WTC11 (cell line): Measurements from ENCODE around the gene METTL21C. TPM values are rescaled to one million over a fixed set of nuclear protein-coding genes. Genes with fewer than 3 reads are reported as not detected.

Source experiments
- ATAC-seq: fragments of 200-7000 bp; cut with Tn5 transposase; 2 replicates; pipeline ENCODE4 v1.10.0; 2021; ENCODE audit warnings: mild to moderate bottlenecking, moderate library complexity
- CTCF ChIA-PET: fragments of 300-600 bp; sonication (Branson Sonifier 250); formaldehyde crosslinking; loops from one replicate; lab custom pipeline; 2021; ENCODE audit warnings: antibody characterized with exemption; lab: Charles Lee
- POLR2A ChIA-PET: fragments of 350-600 bp; sonication (Branson Sonifier 250); formaldehyde crosslinking; loops from one replicate; lab custom pipeline; 2021; ENCODE audit warnings: antibody characterized with exemption; lab: Charles Lee
- DNase-seq: peaks from one replicate; pipeline ENCODE4 v3.0.0; 2021; ENCODE audit warnings: low spot score
- H3K27ac Mint-ChIP-seq: 2 replicates; pipeline ENCODE4 v1.8.0; 2021; ENCODE audit warnings: mixed read lengths
- H3K27me3 Mint-ChIP-seq: 2 replicates; pipeline ENCODE4 v1.8.0; 2021; ENCODE audit warnings: low read depth, mild to moderate bottlenecking, moderate library complexity, mixed read lengths
- H3K36me3 Mint-ChIP-seq: 2 replicates; pipeline ENCODE4 v1.8.0; 2021; ENCODE audit warnings: mixed read lengths
- H3K4me1 Mint-ChIP-seq: 2 replicates; pipeline ENCODE4 v1.8.0; 2022; ENCODE audit warnings: mixed read lengths
- H3K4me3 Mint-ChIP-seq: 2 replicates; pipeline ENCODE4 v1.8.0; 2021; ENCODE audit warnings: mild to moderate bottlenecking, moderate library complexity, mixed read lengths
- H3K9me3 Mint-ChIP-seq: 2 replicates; pipeline ENCODE4 v1.8.0; 2021; ENCODE audit warnings: mixed read lengths
- EMX1 ChIP-seq: fragments of 250-450 bp; sonication (Bioruptor Pico); IDR thresholded peaks from 2 replicates; pipeline ENCODE4 v1.8.0; 2021; ENCODE audit warnings: mild to moderate bottlenecking
- ESRRA ChIP-seq: sonication (generic); formaldehyde crosslinking; IDR thresholded peaks from 2 replicates; pipeline ENCODE4 v1.8.1; 2022; ENCODE audit warnings: mild to moderate bottlenecking, missing genetic modification reagents, borderline replicate concordance
- ETV6 ChIP-seq: sonication (generic); formaldehyde crosslinking; IDR thresholded peaks from 2 replicates; pipeline ENCODE4 v1.8.1; 2022; ENCODE audit warnings: mild to moderate bottlenecking, missing genetic modification reagents
- FOXJ3 ChIP-seq: sonication (generic); formaldehyde crosslinking; IDR thresholded peaks from 2 replicates; pipeline ENCODE4 v1.9.0; 2021; ENCODE audit warnings: missing genetic modification reagents, mild to moderate bottlenecking, borderline replicate concordance
- MXD4 ChIP-seq: fragments of 250-450 bp; sonication (Bioruptor Pico); IDR thresholded peaks from 2 replicates; pipeline ENCODE4 v1.8.0; 2021; ENCODE audit warnings: mild to moderate bottlenecking, moderate library complexity, borderline replicate concordance
- MYBL2 ChIP-seq: sonication (generic); formaldehyde crosslinking; IDR thresholded peaks from 2 replicates; pipeline ENCODE4 v1.8.1; 2023; ENCODE audit warnings: mild to moderate bottlenecking, moderate library complexity, missing genetic modification reagents
- NFATC4 ChIP-seq: fragments of 250-450 bp; sonication (Bioruptor Pico); IDR thresholded peaks from 2 replicates; pipeline ENCODE4 v1.9.0; 2021; ENCODE audit warnings: mild to moderate bottlenecking
- NR1H2 ChIP-seq: sonication (generic); formaldehyde crosslinking; IDR thresholded peaks from 2 replicates; pipeline ENCODE4 v1.9.0; 2021; ENCODE audit warnings: mild to moderate bottlenecking, moderate library complexity, missing genetic modification reagents
- SMAD3 ChIP-seq: sonication (generic); formaldehyde crosslinking; IDR thresholded peaks from 2 replicates; pipeline ENCODE4 v1.8.0; 2022; ENCODE audit warnings: missing genetic modification reagents, mild to moderate bottlenecking, borderline replicate concordance
- SMAD4 ChIP-seq: sonication (generic); formaldehyde crosslinking; IDR thresholded peaks from 2 replicates; pipeline ENCODE4 v1.8.0; 2022; ENCODE audit warnings: mild to moderate bottlenecking, missing genetic modification reagents
- TEAD1 ChIP-seq: sonication (generic); formaldehyde crosslinking; IDR thresholded peaks from 2 replicates; pipeline ENCODE4 v1.8.0; 2022; ENCODE audit warnings: mild to moderate bottlenecking, missing genetic modification reagents
- ZNF232 ChIP-seq: sonication (generic); formaldehyde crosslinking; IDR thresholded peaks from 2 replicates; pipeline ENCODE4 v1.8.0; 2022; ENCODE audit warnings: mild to moderate bottlenecking, missing genetic modification reagents
- total RNA-seq: library from RNA; stranded (reverse); gene quantifications from 3 replicates; pipeline ENCODE4 v1.2.3, GENCODE V29; 2021
- TF ChIP-seq, protein P1 (sequence below): sonication (generic); formaldehyde crosslinking; IDR thresholded peaks from 2 replicates; pipeline ENCODE4 v1.8.0; 2022; ENCODE audit warnings: missing genetic modification reagents
- TF ChIP-seq, protein P2 (sequence below): fragments of 250-450 bp; sonication (Bioruptor Pico); IDR thresholded peaks from 2 replicates; pipeline ENCODE4 v1.9.0; 2021; ENCODE audit warnings: mild to moderate bottlenecking
- TF ChIP-seq, protein P3 (sequence below): sonication (generic); formaldehyde crosslinking; IDR thresholded peaks from 2 replicates; pipeline ENCODE4 v1.8.0; 2023; ENCODE audit warnings: missing genetic modification reagents, mild to moderate bottlenecking, borderline replicate concordance
- TF ChIP-seq, protein P4 (sequence below): sonication (generic); formaldehyde crosslinking; IDR thresholded peaks from 2 replicates; pipeline ENCODE4 v1.8.1; 2023; ENCODE audit warnings: mild to moderate bottlenecking, missing genetic modification reagents, borderline replicate concordance
- TF ChIP-seq, protein P5 (sequence below): sonication (generic); formaldehyde crosslinking; IDR thresholded peaks from 2 replicates; pipeline ENCODE4 v1.8.0; 2022; ENCODE audit warnings: mild to moderate bottlenecking, missing genetic modification reagents
- TF ChIP-seq, protein P6 (sequence below): fragments of 250-450 bp; sonication (Bioruptor Pico); conservative IDR thresholded peaks from 2 replicates; pipeline ENCODE4 v1.9.0; 2021; ENCODE audit warnings: mild to moderate bottlenecking
- TF ChIP-seq, protein P7 (sequence below): sonication (generic); formaldehyde crosslinking; IDR thresholded peaks from 2 replicates; pipeline ENCODE4 v1.8.1; 2023; ENCODE audit warnings: mild to moderate bottlenecking, missing genetic modification reagents

Gene METTL21C
- total RNA-seq, 1 experiment from 2014 or later, result not detected

DNA sequence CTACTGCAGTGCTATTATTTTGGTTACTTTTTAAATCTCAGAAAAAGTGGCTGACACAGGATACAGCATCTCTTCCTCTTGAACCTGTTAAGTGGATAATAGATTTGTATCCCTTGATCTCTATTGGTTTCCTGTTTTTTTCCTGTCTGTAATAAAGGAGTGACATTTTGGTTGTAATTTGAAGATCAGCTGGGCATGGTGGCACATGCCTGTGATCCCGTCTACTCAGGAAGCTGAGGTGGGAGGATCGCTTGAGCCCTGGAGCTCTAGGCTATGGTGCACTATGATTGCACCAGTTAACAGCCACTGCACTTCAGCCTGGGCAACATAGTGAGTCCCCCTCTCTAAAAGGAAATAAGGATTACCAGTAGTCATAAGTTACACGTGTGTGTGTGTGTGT is 46.8 kb downstream of the METTL21C start:
- no peak overlapping the region for H3K4me3 Mint-ChIP-seq
- no peak for DNase-seq
- no peaks in the 10 kb centered on the region for H3K9me3 Mint-ChIP-seq
- ATAC-seq, result no peak
- ChIA-PET CTCF (no interaction called here), POLR2A (no interaction called here)
- no peaks in the 10 kb centered on the region for H3K4me1 Mint-ChIP-seq
- peak overlapping the region; percentile 74; the same call in 1 of the 2 replicates for H3K27ac Mint-ChIP-seq
- H3K27me3 Mint-ChIP-seq, result no peaks in the 10 kb centered on the region
- no peak for TF ChIP-seq SMAD4 (CRISPR knock-in tag)
- TF ChIP-seq MYBL2 (CRISPR knock-in tag), result no peak
- TF ChIP-seq, protein P1, sequence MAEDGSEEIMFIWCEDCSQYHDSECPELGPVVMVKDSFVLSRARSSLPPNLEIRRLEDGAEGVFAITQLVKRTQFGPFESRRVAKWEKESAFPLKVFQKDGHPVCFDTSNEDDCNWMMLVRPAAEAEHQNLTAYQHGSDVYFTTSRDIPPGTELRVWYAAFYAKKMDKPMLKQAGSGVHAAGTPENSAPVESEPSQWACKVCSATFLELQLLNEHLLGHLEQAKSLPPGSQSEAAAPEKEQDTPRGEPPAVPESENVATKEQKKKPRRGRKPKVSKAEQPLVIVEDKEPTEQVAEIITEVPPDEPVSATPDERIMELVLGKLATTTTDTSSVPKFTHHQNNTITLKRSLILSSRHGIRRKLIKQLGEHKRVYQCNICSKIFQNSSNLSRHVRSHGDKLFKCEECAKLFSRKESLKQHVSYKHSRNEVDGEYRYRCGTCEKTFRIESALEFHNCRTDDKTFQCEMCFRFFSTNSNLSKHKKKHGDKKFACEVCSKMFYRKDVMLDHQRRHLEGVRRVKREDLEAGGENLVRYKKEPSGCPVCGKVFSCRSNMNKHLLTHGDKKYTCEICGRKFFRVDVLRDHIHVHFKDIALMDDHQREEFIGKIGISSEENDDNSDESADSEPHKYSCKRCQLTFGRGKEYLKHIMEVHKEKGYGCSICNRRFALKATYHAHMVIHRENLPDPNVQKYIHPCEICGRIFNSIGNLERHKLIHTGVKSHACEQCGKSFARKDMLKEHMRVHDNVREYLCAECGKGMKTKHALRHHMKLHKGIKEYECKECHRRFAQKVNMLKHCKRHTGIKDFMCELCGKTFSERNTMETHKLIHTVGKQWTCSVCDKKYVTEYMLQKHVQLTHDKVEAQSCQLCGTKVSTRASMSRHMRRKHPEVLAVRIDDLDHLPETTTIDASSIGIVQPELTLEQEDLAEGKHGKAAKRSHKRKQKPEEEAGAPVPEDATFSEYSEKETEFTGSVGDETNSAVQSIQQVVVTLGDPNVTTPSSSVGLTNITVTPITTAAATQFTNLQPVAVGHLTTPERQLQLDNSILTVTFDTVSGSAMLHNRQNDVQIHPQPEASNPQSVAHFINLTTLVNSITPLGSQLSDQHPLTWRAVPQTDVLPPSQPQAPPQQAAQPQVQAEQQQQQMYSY (CRISPR knock-in tag), result no peak
- no peak for TF ChIP-seq ESRRA (CRISPR knock-in tag)
- no peak for TF ChIP-seq NFATC4 (CRISPR knock-in tag)
- TF ChIP-seq FOXJ3 (CRISPR knock-in tag), result no peak
- TF ChIP-seq, protein P2, sequence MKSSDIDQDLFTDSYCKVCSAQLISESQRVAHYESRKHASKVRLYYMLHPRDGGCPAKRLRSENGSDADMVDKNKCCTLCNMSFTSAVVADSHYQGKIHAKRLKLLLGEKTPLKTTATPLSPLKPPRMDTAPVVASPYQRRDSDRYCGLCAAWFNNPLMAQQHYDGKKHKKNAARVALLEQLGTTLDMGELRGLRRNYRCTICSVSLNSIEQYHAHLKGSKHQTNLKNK, result no peak
- TF ChIP-seq, protein P3, sequence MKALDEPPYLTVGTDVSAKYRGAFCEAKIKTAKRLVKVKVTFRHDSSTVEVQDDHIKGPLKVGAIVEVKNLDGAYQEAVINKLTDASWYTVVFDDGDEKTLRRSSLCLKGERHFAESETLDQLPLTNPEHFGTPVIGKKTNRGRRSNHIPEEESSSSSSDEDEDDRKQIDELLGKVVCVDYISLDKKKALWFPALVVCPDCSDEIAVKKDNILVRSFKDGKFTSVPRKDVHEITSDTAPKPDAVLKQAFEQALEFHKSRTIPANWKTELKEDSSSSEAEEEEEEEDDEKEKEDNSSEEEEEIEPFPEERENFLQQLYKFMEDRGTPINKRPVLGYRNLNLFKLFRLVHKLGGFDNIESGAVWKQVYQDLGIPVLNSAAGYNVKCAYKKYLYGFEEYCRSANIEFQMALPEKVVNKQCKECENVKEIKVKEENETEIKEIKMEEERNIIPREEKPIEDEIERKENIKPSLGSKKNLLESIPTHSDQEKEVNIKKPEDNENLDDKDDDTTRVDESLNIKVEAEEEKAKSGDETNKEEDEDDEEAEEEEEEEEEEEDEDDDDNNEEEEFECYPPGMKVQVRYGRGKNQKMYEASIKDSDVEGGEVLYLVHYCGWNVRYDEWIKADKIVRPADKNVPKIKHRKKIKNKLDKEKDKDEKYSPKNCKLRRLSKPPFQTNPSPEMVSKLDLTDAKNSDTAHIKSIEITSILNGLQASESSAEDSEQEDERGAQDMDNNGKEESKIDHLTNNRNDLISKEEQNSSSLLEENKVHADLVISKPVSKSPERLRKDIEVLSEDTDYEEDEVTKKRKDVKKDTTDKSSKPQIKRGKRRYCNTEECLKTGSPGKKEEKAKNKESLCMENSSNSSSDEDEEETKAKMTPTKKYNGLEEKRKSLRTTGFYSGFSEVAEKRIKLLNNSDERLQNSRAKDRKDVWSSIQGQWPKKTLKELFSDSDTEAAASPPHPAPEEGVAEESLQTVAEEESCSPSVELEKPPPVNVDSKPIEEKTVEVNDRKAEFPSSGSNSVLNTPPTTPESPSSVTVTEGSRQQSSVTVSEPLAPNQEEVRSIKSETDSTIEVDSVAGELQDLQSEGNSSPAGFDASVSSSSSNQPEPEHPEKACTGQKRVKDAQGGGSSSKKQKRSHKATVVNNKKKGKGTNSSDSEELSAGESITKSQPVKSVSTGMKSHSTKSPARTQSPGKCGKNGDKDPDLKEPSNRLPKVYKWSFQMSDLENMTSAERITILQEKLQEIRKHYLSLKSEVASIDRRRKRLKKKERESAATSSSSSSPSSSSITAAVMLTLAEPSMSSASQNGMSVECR, result no peak
- TF ChIP-seq, protein P4, sequence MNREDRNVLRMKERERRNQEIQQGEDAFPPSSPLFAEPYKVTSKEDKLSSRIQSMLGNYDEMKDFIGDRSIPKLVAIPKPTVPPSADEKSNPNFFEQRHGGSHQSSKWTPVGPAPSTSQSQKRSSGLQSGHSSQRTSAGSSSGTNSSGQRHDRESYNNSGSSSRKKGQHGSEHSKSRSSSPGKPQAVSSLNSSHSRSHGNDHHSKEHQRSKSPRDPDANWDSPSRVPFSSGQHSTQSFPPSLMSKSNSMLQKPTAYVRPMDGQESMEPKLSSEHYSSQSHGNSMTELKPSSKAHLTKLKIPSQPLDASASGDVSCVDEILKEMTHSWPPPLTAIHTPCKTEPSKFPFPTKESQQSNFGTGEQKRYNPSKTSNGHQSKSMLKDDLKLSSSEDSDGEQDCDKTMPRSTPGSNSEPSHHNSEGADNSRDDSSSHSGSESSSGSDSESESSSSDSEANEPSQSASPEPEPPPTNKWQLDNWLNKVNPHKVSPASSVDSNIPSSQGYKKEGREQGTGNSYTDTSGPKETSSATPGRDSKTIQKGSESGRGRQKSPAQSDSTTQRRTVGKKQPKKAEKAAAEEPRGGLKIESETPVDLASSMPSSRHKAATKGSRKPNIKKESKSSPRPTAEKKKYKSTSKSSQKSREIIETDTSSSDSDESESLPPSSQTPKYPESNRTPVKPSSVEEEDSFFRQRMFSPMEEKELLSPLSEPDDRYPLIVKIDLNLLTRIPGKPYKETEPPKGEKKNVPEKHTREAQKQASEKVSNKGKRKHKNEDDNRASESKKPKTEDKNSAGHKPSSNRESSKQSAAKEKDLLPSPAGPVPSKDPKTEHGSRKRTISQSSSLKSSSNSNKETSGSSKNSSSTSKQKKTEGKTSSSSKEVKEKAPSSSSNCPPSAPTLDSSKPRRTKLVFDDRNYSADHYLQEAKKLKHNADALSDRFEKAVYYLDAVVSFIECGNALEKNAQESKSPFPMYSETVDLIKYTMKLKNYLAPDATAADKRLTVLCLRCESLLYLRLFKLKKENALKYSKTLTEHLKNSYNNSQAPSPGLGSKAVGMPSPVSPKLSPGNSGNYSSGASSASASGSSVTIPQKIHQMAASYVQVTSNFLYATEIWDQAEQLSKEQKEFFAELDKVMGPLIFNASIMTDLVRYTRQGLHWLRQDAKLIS (CRISPR knock-in tag), result no peak
- TF ChIP-seq, protein P5, sequence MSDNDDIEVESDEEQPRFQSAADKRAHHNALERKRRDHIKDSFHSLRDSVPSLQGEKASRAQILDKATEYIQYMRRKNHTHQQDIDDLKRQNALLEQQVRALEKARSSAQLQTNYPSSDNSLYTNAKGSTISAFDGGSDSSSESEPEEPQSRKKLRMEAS (CRISPR knock-in tag), result no peak
- TF ChIP-seq ETV6 (CRISPR knock-in tag), result no peak
- TF ChIP-seq, protein P6, sequence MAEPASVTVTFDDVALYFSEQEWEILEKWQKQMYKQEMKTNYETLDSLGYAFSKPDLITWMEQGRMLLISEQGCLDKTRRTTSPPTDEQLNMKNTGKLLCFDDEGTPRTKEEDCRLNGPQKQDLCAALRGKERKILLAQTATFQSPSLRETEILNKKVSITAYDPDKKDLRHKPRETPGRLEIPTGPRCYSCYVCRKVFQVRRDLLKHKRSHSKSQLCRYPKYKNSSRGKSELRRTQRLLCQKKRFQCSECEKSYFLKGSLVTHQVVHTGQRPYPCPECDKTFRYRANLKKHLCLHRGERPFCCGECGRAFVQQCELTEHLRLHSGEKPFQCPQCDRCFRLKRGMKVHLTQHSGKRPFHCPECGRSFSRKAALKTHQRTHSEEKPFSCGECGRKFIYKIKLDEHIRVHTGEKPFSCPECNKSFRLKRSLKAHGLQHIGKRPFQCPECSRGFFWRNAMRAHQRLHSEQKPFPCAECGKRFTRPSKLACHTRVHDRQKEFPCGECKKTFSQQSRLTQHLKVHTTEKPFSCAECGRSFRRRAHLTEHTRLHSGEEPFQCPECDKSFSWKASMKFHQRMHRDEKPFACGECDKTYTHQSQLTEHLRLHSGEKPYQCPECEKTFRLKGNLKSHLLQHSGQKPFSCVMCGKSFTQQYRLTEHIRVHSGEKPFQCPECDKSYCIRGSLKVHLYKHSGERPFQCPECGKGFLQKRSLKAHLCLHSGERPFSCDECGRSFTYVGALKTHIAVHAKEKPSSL (CRISPR knock-in tag), result no peak
- TF ChIP-seq SMAD3 (CRISPR knock-in tag), result no peak
- TF ChIP-seq MXD4, result no peak
- no peak for TF ChIP-seq NR1H2 (CRISPR knock-in tag)
- TF ChIP-seq, protein P7, sequence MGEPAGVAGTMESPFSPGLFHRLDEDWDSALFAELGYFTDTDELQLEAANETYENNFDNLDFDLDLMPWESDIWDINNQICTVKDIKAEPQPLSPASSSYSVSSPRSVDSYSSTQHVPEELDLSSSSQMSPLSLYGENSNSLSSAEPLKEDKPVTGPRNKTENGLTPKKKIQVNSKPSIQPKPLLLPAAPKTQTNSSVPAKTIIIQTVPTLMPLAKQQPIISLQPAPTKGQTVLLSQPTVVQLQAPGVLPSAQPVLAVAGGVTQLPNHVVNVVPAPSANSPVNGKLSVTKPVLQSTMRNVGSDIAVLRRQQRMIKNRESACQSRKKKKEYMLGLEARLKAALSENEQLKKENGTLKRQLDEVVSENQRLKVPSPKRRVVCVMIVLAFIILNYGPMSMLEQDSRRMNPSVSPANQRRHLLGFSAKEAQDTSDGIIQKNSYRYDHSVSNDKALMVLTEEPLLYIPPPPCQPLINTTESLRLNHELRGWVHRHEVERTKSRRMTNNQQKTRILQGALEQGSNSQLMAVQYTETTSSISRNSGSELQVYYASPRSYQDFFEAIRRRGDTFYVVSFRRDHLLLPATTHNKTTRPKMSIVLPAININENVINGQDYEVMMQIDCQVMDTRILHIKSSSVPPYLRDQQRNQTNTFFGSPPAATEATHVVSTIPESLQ, result no peak
- TF ChIP-seq EMX1 (CRISPR knock-in tag), result no peak
- no peak for TF ChIP-seq ZNF232
- no peak for TF ChIP-seq TEAD1 (CRISPR knock-in tag)
- TF ChIP-seq, all 79 proteins: peak for 0
- H3K36me3 Mint-ChIP-seq, result peaks cover 66% of the 10 kb centered on the region
